ENCODE data around the gene ATP8B4.

DNA sequence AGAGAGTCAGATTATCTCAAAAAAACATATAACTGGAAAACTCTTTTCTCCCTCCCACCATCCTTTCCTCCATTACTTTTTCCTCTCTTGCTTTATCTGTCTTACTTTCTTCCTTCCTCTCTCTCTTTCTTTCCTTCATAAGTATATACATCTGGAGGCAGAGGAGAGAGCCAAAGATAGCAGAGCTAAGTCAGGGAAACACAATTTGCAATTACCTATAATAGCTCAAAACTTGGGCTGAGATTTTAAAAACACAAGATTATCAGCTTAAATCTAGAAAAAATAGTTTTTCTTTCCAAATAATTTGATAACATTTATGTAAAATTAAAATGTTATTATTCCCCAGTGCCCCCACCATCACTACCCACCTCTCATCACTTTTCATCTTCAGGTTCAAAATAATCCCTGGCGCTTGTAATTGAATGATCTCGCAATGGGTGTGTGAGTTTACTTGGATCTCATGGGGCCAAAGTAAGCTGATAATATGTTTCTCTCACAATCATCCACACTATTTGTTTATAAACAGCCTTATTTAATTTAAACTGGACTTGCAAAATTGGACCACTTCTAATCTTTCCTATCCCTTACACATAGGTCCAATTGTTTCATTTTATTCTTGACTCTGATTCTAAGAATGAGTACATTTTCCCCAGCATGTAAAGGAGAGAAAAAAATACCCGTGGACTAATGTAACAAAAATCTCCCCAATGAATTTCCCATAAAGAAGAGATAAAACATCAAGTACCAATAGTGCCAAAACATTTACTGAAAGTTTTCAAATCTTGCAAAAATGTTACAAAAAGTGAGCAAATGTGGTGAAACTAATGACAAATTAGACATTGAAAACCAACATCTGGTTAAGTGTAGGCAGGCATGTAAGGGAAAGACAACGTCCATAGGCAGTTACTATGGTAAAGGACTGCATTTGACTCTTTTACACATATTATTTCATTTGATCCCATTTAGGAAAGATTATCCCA lies 261.2 kb downstream of the ATP8B4 start:
- TF ChIP-seq PPARA (CRISPR knock-in tag; IDR thresholded peaks at IDR 0.05; ENCODE audit: borderline replicate concordance), result no peak
- TF ChIP-seq ARNTL (CRISPR knock-in tag; IDR thresholded peaks at IDR 0.05; ENCODE audit: borderline replicate concordance, low read depth), result no peak
- TF ChIP-seq, protein P1, sequence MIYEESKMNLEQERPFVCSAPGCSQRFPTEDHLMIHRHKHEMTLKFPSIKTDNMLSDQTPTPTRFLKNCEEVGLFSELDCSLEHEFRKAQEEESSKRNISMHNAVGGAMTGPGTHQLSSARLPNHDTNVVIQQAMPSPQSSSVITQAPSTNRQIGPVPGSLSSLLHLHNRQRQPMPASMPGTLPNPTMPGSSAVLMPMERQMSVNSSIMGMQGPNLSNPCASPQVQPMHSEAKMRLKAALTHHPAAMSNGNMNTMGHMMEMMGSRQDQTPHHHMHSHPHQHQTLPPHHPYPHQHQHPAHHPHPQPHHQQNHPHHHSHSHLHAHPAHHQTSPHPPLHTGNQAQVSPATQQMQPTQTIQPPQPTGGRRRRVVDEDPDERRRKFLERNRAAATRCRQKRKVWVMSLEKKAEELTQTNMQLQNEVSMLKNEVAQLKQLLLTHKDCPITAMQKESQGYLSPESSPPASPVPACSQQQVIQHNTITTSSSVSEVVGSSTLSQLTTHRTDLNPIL (CRISPR knock-in tag; IDR thresholded peaks at IDR 0.05; ENCODE audit: low read depth), result no peak
- TF ChIP-seq RARB (CRISPR knock-in tag; IDR thresholded peaks at IDR 0.05), result no peak
- TF ChIP-seq ZNF70 (CRISPR knock-in tag; IDR thresholded peaks at IDR 0.05), result no peak
- TF ChIP-seq, protein P2, sequence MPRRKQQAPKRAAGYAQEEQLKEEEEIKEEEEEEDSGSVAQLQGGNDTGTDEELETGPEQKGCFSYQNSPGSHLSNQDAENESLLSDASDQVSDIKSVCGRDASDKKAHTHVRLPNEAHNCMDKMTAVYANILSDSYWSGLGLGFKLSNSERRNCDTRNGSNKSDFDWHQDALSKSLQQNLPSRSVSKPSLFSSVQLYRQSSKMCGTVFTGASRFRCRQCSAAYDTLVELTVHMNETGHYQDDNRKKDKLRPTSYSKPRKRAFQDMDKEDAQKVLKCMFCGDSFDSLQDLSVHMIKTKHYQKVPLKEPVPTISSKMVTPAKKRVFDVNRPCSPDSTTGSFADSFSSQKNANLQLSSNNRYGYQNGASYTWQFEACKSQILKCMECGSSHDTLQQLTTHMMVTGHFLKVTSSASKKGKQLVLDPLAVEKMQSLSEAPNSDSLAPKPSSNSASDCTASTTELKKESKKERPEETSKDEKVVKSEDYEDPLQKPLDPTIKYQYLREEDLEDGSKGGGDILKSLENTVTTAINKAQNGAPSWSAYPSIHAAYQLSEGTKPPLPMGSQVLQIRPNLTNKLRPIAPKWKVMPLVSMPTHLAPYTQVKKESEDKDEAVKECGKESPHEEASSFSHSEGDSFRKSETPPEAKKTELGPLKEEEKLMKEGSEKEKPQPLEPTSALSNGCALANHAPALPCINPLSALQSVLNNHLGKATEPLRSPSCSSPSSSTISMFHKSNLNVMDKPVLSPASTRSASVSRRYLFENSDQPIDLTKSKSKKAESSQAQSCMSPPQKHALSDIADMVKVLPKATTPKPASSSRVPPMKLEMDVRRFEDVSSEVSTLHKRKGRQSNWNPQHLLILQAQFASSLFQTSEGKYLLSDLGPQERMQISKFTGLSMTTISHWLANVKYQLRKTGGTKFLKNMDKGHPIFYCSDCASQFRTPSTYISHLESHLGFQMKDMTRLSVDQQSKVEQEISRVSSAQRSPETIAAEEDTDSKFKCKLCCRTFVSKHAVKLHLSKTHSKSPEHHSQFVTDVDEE (CRISPR knock-in tag; IDR thresholded peaks at IDR 0.05), result no peak
- no peak for TF ChIP-seq GLIS3 (CRISPR knock-in tag; IDR thresholded peaks at IDR 0.05)
- no peak for TF ChIP-seq TCF4 (CRISPR knock-in tag; IDR thresholded peaks at IDR 0.05; ENCODE audit: borderline replicate concordance)
- no peak for TF ChIP-seq OSR1 (CRISPR knock-in tag; IDR thresholded peaks at IDR 0.05)
- TF ChIP-seq ZC3H10 (CRISPR knock-in tag; IDR thresholded peaks at IDR 0.05), result no peak
- TF ChIP-seq ZFP3 (CRISPR knock-in tag; IDR thresholded peaks at IDR 0.05), result no peak
- no peak for TF ChIP-seq SNAI2 (CRISPR knock-in tag; IDR thresholded peaks at IDR 0.05)
